Transverse colon (tissue), 4 donors: ENCODE measurements around the gene RTP2. TPM values are rescaled to one million over a fixed set of nuclear protein-coding genes. Genes with fewer than 3 reads are reported as not detected.

ENCODE experiments used
- DNase-seq: peaks from one replicate; pipeline ENCODE4 v3.0.0-alpha.2; 2019
- H3K27ac ChIP-seq, 4 donors: fragments of 200-600 bp; sonication (generic); 2 replicates each; pipeline ENCODE4 v1.5.1; 2016 to 2018; ENCODE audit warnings: inconsistent platforms in 4 of 4
- H3K27me3 ChIP-seq: fragments of 200-600 bp; sonication (generic); 2 replicates; pipeline ENCODE4 v1.5.1; 2017; ENCODE audit warnings: inconsistent platforms
- H3K36me3 ChIP-seq, 4 donors: fragments of 200-600 bp; sonication (generic); 2 replicates each; pipeline ENCODE4 v1.5.1; 2017 to 2019; ENCODE audit warnings: inconsistent platforms in 4 of 4
- H3K4me1 ChIP-seq, 4 donors: fragments of 200-600 bp; sonication (generic); 2 replicates each; pipeline ENCODE4 v1.5.1; 2017 to 2020; ENCODE audit warnings: inconsistent platforms in 4 of 4
- H3K4me3 ChIP-seq, 4 donors: fragments of 200-600 bp; sonication (generic); 1 replicate in 1 of 4; 2 replicates in 3 of 4; pipeline versions ENCODE4 v1.5.1 to v1.6.1; 2017 to 2019; ENCODE audit warnings: inconsistent platforms in 4 of 4
- H3K9me3 ChIP-seq, 2 donors: fragments of 200-600 bp; sonication (generic); 2 replicates each; pipeline ENCODE4 v1.5.1; 2017 to 2019; ENCODE audit warnings: inconsistent platforms in 2 of 2
- EP300 ChIP-seq: sonication (generic); formaldehyde crosslinking; IDR thresholded peaks from one replicate; pipeline ENCODE4 v1.6.1; 2017; ENCODE audit warnings: antibody characterized with exemption, low read depth
- POLR2A ChIP-seq: fragments of 450-650 bp; IDR thresholded peaks from one replicate; pipeline ENCODE4 v1.6.1; 2016; ENCODE audit warnings: antibody characterized with exemption, mild to moderate bottlenecking, moderate library complexity
- POLR2AphosphoS5 ChIP-seq, 3 donors: sonication (generic); formaldehyde crosslinking; IDR thresholded peaks; one replicate each; pipeline ENCODE4 v1.6.1; 2016; ENCODE audit warnings: antibody characterized with exemption in 3 of 3
- WGBS, 2 donors: methylation state at CpG; one replicate each; pipeline ENCODE4 v1.1.5; 2018; ENCODE audit warnings: low coverage in 1 of 2; 5-methylcytosine and 5-hydroxymethylcytosine counted together
- in situ Hi-C, 4 donors: fragments of 200-750 bp; cut with MboI; loops; one replicate each; pipeline versions ENCODE4 v1.15.0 to v1.15.1; 2017; ENCODE audit warnings: low sequenced_read_pairs in 3 of 4, low pct_ligation_motif_present in 1 of 4, low pct_unique_long_range_greater_than_20kb in 1 of 4
- intact Hi-C: fragments of 100-400 bp; cut with DNase I; formaldehyde crosslinking; loops from one replicate; pipeline ENCODE4 v1.15.1; 2023; ENCODE audit warnings: low total_unique reads
- total RNA-seq, 4 donors: library from RNA; depleted of rRNA; stranded (reverse); fragments of >200 nt; gene quantifications; one replicate each; pipeline ENCODE4 v1.1.0, GENCODE V29; 2016
- TF ChIP-seq, protein P1 (sequence below), 5 experiments: fragments of 200-600 bp in 3 of 5; fragments of 450-650 bp in 2 of 5; sonication (generic) in 3 of 5; IDR thresholded peaks; 1 replicate in 2 of 5; 2 replicates in 3 of 5; pipeline ENCODE4 v1.5.1; 2016 to 2017; ENCODE audit warnings: antibody characterized with exemption in 5 of 5, inconsistent platforms in 3 of 5, mild to moderate bottlenecking in 2 of 5, moderate library complexity in 1 of 5

Gene RTP2
- total RNA-seq, 4 donors from 2014 or later, result not detected

- peaks cover 30% of the 10 kb centered on the region for H3K27me3 ChIP-seq
- in situ Hi-C loops, result no loop called here
- no peak for DNase-seq
- intact Hi-C loops, result no loop called here
- 46 to 68% methylated on average over 3 of the region's 3 CpGs for WGBS, 2 donors
- TF ChIP-seq EP300, result no peak
- H3K36me3 ChIP-seq, result no peaks in the 10 kb centered on the region
- H3K27ac ChIP-seq, result no peak overlapping the region
- H3K4me3 ChIP-seq, result no peak overlapping the region
- H3K4me1 ChIP-seq, result no peaks in the 10 kb centered on the region
- no peaks in the 10 kb centered on the region for H3K9me3 ChIP-seq
Observed at GRCh38 chr3:187665764-187666402, 36.5 kb downstream of the RTP2 start.

- Histone ChIP-seq H3K27me3 (peaks cover 25% of the 10 kb centered on the region), H3K27ac (no peak overlapping the region), H3K9me3 (no peaks in the 10 kb centered on the region), H3K4me3 (no peak overlapping the region), H3K36me3 (no peaks in the 10 kb centered on the region), H3K4me1 (no peaks in the 10 kb centered on the region)
- no peak for DNase-seq
- in situ Hi-C loops, result no loop called here
- intact Hi-C loops, result no loop called here
- TF ChIP-seq EP300 (no peak), POLR2AphosphoS5 (IDR thresholded peaks at IDR 0.05) (no peak), POLR2A (no peak)
- TF ChIP-seq, protein P1, sequence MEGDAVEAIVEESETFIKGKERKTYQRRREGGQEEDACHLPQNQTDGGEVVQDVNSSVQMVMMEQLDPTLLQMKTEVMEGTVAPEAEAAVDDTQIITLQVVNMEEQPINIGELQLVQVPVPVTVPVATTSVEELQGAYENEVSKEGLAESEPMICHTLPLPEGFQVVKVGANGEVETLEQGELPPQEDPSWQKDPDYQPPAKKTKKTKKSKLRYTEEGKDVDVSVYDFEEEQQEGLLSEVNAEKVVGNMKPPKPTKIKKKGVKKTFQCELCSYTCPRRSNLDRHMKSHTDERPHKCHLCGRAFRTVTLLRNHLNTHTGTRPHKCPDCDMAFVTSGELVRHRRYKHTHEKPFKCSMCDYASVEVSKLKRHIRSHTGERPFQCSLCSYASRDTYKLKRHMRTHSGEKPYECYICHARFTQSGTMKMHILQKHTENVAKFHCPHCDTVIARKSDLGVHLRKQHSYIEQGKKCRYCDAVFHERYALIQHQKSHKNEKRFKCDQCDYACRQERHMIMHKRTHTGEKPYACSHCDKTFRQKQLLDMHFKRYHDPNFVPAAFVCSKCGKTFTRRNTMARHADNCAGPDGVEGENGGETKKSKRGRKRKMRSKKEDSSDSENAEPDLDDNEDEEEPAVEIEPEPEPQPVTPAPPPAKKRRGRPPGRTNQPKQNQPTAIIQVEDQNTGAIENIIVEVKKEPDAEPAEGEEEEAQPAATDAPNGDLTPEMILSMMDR (IDR thresholded peaks at IDR 0.05), result no peak
Observed at GRCh38 chr3:187665010-187665409, 37.3 kb downstream of the RTP2 start.

- H3K4me1 ChIP-seq, result no peaks in the 10 kb centered on the region
- peaks cover 8% of the 10 kb centered on the region for H3K27me3 ChIP-seq
- no peaks in the 10 kb centered on the region for H3K36me3 ChIP-seq
- intact Hi-C loops (no loop called here), in situ Hi-C loops (no loop called here)
- 60 to 67% methylated on average over 4 to 5 of the region's 5 CpGs for WGBS, 2 donors
- DNase-seq, result no peak
- no peaks in the 10 kb centered on the region for H3K9me3 ChIP-seq
- no peak for TF ChIP-seq POLR2A
- TF ChIP-seq POLR2AphosphoS5 (IDR thresholded peaks at IDR 0.05), result no peak
- TF ChIP-seq, protein P1 (IDR thresholded peaks at IDR 0.05), result no peak
- no peak for TF ChIP-seq EP300
- H3K27ac ChIP-seq, result no peak overlapping the region
- H3K4me3 ChIP-seq, result no peak overlapping the region
Observed at GRCh38 chr3:187662848-187663409, 39.4 kb downstream of the RTP2 start.

GRCh38 chr3:187661267-187661666 lies 41.1 kb downstream of the RTP2 start:
- no peak for TF ChIP-seq EP300
- TF ChIP-seq POLR2A, result no peak
- TF ChIP-seq, protein P1 (IDR thresholded peaks at IDR 0.05), result no peak
- TF ChIP-seq POLR2AphosphoS5 (IDR thresholded peaks at IDR 0.05), result no peak
- in situ Hi-C loops, result no loop called here
- H3K4me3 ChIP-seq, result no peak overlapping the region

DNA sequence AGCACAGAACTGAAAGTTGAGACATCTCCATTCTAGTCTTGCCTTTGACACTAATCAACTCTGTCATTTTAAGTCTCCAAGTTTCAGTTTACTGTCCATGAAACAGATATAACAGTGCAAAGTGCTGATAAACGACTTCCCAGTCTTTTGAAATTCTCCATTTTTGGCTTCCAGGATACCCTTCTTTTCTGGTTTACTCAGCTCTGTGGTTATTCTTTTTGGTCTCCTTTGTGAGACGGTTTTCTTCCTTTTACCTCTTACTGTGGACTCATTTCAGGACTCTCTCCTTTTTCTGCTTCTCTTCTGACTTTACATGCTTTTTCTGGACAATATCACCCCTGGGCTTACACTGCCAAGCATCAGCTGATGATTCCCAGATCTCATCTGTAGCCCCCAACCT lies 51.1 kb downstream of the RTP2 start:
- no peak overlapping the region for H3K4me3 ChIP-seq
- intact Hi-C loops (no loop called here), in situ Hi-C loops (no loop called here)
- no peaks in the 10 kb centered on the region for H3K36me3 ChIP-seq
- H3K4me1 ChIP-seq, result no peaks in the 10 kb centered on the region
- H3K9me3 ChIP-seq, result no peaks in the 10 kb centered on the region
- peaks cover 4% of the 10 kb centered on the region for H3K27me3 ChIP-seq
- DNase-seq, result no peak
- H3K27ac ChIP-seq, result no peak overlapping the region
- 41 to 46% methylated on average over 2 of the region's 2 CpGs for WGBS, 2 donors
- no peak for TF ChIP-seq POLR2AphosphoS5 (IDR thresholded peaks at IDR 0.05)
- TF ChIP-seq, protein P1 (IDR thresholded peaks at IDR 0.05), result no peak
- no peak for TF ChIP-seq EP300
- TF ChIP-seq POLR2A, result no peak

More at GRCh38 chr3:187661267-187661666, 41.1 kb downstream of the RTP2 start:
- DNase-seq, result no peak
- Histone ChIP-seq H3K9me3 (no peaks in the 10 kb centered on the region), H3K27me3 (peaks cover 7% of the 10 kb centered on the region), H3K4me1 (no peaks in the 10 kb centered on the region), H3K36me3 (no peaks in the 10 kb centered on the region), H3K27ac (no peak overlapping the region)
- intact Hi-C loops, result no loop called here
